HG03558 (cell line): ENCODE data around the gene CABYR.

Source experiments
- ATAC-seq: cut with Tn5 transposase; IDR thresholded peaks from one replicate; pipeline ENCODE4 v1.9.1; 2021; ENCODE audit warnings: moderate number of reproducible peaks; ENCODE audit not compliant: unreplicated experiment; ENCODE audit errors: extremely low read depth

Gene CABYR

GRCh38 chr18:24138789-24139616 is at the start of gene CABYR:
Gene CABYR, plus strand, starts transcription at chr18:24139062. Its CDS starts 4,053 bp downstream, at chr18:24143115.
- ATAC-seq = peak; percentile 72

GRCh38 chr18:24089076-24089475 is 49.8 kb upstream of the CABYR start:
- no peak for ATAC-seq

GRCh38 chr18:24089515-24090337 is 49.1 kb upstream of the CABYR start:
- no peak for ATAC-seq

GRCh38 chr18:24090876-24091275 is 48.0 kb upstream of the CABYR start:
- ATAC-seq = no peak

GRCh38 chr18:24094561-24094960 is 44.3 kb upstream of the CABYR start:
- ATAC-seq = no peak

GRCh38 chr18:24095976-24096375 is 42.9 kb upstream of the CABYR start:
- ATAC-seq = no peak

GRCh38 chr18:24103320-24104021 is 35.4 kb upstream of the CABYR start:
- no peak for ATAC-seq

- ATAC-seq = no peak
Measured at GRCh38 chr18:24104486-24104885, 34.4 kb upstream of the CABYR start.

GRCh38 chr18:24108641-24109040 is 30.2 kb upstream of the CABYR start:
- no peak for ATAC-seq

- no peak for ATAC-seq
Measured at GRCh38 chr18:24111936-24112335, 26.9 kb upstream of the CABYR start.

- ATAC-seq = no peak
Measured at GRCh38 chr18:24112464-24112863, 26.4 kb upstream of the CABYR start.

GRCh38 chr18:24112874-24113615 is 25.8 kb upstream of the CABYR start:
- ATAC-seq = no peak

- ATAC-seq = no peak
Measured at GRCh38 chr18:24114924-24115549, 23.8 kb upstream of the CABYR start.

GRCh38 chr18:24115628-24116027 is 23.2 kb upstream of the CABYR start:
- no peak for ATAC-seq

GRCh38 chr18:24118750-24119577 is 19.9 kb upstream of the CABYR start:
- peak; percentile 56 for ATAC-seq

- no peak for ATAC-seq
Measured at GRCh38 chr18:24120676-24121075, 18.2 kb upstream of the CABYR start.

GRCh38 chr18:24121625-24122024 is 17.2 kb upstream of the CABYR start:
- ATAC-seq = no peak

GRCh38 chr18:24126155-24126961 is 12.5 kb upstream of the CABYR start:
- no peak for ATAC-seq
